Measurements from ENCODE around the gene IGFBP3.
"Not testable (repeated sequence)": the region's sequence is repeated elsewhere in the genome, so short reads cannot be mapped to it uniquely, and the experiment has no call there.

The IGFBP3 gene, protein sequence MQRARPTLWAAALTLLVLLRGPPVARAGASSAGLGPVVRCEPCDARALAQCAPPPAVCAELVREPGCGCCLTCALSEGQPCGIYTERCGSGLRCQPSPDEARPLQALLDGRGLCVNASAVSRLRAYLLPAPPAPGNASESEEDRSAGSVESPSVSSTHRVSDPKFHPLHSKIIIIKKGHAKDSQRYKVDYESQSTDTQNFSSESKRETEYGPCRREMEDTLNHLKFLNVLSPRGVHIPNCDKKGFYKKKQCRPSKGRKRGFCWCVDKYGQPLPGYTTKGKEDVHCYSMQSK

DNA sequence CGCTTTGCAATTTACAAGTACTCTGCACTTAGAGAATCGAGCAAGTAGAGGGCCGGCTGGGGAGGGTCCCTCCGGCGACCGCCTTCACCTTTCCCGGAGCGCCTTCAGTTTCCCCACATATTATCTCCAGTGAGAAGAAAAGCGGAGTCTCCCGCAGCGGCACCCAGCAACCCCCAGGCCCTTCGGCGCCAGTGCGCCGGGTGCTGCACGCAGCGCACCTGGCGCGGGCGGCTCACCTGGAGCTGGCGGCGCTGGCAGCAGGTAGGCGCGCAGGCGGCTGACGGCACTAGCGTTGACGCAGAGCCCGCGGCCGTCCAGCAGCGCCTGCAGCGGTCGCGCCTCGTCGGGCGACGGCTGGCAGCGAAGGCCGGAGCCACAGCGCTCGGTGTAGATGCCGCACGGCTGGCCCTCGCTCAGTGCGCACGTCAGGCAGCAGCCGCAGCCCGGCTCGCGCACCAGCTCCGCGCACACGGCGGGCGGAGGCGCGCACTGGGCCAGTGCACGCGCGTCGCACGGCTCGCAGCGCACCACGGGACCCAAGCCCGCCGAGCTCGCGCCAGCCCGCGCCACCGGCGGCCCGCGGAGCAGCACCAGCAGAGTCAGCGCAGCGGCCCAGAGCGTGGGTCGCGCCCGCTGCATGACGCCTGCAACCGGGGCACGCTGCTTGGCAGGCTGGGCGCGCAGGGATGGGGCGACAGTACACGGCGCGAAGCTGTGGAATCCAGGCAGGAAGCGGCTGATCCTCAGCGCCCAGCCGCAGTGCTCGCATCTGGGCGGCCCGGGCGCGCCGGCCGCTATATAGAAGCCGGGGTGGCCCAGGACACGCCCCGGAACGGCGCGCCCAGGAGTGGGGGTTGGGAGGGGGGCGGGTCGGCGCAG lies at the start of gene IGFBP3:
TSS of gene IGFBP3 (minus strand) at position 771 of the 879 bp plus-strand sequence. CDS start at position 639, 132 bp downstream.
- no peak for DNase-seq

DNA sequence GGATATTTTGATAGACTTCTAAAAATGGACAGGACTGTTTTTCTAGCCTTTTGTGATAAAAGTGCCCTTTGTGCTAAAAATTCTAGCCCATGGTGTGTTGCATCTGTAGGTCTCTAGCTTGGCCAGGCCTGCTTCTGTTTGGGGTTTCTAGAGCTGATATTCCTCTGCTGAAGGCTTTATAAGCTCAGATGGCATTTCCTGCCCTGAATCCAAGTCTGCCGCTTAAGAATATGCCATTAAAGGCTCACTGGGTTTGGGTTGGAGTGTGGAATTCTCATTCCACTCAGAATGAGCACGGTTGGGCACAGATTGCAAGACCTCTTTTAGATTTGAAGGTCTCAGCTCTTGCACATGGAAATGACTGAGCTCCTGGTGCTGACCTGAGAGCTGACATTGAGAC lies 49.4 kb upstream of the IGFBP3 start:
- DNase-seq = no peak

DNA sequence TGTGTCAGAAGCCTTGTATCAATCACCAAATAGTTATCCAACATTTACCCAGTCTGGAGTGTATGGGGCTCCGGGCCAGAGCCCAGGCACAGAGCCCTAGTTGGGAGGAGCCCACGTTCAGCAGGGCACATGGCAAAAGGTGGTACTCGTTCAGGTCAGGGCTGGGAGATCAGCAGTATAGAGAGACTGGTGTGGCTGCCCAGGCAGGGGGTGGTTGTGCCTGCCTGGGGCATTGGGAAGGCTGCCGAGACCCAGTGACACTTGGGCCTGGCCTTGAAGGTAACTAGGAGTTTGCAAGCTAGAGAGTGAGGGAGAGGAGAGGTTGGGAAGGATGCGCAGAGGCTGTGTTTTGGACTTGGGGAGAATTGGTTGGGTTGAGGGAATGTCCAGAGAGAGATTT lies 48.9 kb upstream of the IGFBP3 start:
- DNase-seq = no peak

DNA sequence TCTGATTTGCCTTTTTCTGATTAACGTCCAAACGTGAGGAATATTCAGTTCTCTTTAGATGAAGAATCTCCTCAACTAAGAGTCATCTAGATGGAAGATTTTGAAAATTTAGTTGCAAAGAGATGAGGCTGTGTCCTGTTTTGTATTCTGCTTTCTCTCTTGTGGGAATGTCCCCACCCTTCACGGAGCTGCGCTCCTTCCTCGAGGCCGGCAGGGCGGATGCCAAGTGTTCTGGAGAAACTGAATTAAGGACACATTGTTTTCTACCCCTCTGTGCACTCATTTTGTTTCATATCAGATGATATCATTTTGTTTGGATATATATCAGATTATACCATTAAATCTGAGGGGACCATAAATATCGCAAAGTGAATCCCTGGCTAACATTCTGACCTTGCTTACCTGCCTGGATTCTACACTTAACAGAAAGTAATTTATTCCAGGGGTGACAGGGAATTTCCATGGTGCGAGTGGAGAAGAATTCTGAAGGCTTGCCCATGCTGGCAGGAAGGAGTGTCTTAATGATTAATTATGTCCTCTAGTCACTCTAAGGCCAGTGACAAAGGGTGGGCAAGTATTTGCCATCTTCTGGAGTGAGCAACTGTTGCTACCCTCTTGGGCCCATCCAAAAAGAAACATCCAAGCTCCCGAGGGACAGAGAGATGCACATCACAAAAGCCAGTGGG lies 47.9 kb upstream of the IGFBP3 start:
- no peak for DNase-seq

DNA sequence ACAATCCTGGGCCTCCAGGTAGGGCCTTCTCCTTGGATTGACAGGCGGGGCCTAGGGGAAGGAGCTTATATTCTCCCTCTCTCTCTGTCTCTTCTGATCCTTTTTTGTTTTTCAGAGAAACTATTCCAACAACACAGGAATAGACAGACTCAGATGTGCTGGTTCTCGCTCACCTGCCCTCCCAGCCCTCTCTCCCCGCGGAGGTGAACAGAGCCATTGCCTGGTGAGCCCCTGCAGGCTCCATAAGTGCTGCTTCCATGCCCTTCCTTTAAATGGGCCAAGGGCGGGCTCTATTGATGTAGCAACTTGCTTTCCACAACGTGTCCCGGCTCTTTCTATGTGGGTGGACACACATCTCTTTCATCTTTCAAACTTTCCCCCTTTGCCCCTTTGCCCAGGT lies 47.2 kb upstream of the IGFBP3 start:
- no peak for DNase-seq

DNA sequence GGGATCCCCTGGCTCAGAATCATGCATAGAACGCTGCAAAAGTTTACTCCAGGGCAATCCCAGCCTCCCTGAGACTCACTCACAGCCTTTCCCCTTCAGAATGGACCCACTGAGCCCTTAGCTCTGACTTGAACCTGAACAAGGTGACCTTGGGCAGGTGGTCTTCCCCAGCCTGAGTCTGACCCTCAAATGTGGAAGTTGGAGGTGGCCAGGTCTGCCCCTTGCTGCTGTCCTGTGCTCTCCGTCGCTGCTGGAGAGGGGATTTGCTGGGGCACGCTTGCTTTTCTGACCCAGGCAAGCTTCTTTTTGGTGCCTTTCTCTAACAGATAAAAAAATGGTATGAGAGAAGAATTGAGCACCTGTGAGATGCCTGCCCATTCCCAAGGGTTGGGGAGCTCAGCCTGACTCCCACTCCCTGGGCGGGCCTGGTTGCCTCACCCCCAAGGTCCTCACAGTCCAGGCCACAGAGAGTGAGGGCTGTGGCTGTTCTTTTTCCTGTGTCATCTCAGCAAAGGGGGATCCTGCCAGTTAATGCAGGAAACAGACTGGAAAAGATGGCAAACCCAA lies 46.6 kb upstream of the IGFBP3 start:
- no peak for DNase-seq

DNA sequence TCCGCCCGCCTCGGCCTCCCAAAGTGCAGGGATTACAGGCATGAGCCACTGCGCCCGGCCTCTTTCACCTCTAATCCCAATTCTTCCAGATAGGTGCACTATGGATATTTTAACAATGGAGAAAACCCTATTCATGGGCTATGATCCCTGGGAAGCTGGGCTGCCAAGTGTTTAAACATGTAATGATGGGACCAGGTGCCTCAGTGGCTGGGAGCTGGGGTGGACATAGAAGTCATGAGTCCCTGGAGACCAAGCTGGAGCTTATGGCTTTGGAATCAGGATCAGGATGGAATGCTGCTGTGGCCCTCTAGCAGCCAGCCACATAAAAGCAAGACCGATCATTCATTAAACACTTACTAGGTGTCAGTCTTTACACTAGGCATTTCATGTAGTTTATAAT lies 41.8 kb upstream of the IGFBP3 start:
- no peak for DNase-seq

DNA sequence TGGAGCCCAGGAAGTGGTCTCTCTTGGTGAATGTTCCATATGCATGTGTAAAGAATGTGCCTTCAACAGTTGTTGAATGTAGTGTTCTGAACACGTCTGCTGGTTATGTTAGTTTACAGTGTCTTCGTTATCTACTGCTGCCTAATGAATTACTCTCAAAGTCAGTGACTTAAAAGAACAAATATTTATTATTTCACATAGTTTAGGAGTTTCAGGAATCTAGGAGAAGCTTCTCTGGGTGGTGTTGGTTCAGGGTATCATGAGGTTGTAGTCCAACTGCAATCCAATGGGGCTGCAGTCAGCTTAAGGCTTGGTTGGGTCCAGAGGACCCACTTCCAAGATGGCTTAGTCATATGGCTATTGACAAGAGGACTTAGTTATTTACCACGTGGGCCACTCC lies 36.6 kb upstream of the IGFBP3 start:
- no peak for DNase-seq

DNA sequence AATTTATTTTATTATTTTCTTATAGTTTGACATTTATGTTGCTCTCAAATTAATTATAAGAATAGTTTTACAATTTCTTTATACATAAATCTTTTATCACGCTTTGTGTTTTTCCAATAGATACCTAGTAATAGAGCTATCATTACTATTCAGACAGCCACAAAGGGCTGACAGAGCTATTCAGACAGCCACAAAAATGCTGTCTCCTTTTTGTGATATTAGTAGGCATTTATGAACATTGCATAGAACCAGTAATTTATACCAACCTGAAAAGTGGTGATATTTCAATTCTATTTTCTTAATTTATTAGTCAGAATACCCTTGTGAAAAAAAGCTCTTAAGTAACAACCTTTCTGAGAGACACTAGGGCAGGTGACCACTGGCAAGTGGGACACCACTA lies 34.2 kb upstream of the IGFBP3 start:
- no peak for DNase-seq

DNA sequence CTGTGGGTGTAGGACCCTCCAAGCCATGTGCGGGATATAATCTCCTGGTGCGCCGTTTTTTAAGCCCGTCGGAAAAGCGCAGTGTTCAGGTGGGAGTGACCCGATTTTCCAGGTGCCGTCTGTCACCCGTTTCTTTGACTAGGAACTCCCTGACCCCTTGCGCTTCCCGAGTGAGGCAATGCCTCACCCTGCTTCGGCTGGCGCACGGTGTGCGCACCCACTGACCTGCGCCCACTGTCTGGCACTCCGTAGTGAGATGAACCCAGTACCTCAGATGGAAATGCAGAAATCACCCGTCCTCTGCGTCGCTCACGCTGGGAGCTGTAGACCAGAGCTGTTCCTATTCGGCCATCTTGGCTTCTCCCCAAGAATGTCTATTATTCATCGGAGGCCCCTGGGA lies 32.0 kb upstream of the IGFBP3 start:
- DNase-seq = not testable (repeated sequence)

DNA sequence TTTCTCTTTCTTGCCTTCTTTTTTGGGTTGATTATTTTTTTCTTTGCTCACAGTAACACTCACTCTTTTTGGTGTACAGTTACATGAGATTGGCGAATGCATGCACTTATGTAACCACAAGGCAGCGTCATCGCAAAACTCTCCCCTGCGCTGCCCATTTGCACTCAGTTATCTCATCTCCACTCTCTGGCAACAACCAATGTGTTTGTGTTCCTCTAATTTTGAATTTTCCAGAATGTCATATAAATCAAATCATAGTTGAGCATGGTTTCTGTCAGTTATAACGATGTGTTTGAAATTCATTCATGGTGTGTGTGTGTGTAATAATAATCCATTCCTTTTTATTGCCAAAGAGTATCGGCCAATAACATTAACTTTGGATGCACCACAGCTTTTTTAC lies 23.0 kb upstream of the IGFBP3 start:
- DNase-seq = no peak

DNA sequence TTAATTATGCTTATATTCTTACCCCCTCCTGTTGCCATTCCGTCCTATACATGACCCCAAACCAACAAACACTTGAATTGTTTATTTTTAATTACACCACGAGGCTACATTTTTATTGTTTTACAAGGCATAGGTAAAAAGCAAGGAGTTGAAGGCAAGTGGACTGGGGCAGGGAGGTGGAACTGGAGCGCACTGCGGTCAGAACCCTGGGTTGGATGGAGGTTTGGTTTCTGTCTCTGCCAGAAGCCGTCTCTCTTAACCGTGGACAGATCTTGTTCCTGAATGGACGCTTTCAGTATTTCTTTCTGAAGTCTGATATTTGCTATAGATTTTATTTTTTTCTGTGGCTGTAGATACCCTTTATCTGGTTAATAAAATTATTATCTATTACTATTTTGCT lies 19.9 kb upstream of the IGFBP3 start:
- DNase-seq = no peak

DNA sequence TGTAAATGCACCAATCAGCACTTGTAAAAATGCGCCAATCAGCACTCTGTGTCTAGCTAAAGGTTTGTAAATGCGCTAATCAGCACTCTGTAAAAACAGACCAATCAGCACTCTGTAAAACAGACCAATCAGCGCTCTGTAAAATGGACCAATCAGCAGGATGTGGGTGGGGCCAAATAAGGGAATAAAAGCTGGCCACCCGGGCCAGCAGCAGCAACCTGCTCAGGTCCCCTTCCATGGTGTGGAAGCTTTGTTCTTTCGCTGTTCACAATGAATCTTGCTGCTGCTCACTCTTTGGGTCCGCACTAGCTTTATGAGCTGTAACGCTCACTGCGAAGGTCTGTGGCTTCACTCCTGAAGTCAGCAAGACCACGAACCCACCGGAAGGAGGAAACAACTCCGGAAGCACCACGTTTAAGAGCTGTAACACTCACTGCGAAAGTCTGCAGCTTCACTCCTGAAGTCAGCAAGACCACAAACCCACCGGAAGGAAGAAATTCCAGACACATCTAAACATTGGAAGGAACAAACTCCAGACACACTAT lies 19.2 kb upstream of the IGFBP3 start:
- not testable (repeated sequence) for DNase-seq

DNA sequence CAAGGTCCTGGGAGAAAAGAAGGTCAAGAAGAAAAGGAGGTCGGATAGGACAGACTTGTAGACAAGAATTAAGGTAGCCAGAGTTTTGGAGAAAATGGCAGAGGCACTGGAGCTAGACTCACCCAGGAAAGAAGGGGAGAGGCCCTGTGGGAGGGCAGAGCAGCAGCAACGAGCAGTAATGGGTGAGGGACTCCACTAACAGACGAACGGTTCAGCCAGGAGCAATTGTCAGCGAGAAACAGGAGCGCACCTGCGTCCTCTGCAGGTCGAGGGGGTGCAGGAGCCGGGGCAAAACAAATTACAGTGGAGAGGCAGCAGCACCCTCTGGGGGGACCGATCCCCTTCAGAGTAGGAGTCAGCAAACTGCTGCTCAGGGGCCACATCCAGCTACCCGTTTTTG lies 18.5 kb upstream of the IGFBP3 start:
- no peak for DNase-seq

DNA sequence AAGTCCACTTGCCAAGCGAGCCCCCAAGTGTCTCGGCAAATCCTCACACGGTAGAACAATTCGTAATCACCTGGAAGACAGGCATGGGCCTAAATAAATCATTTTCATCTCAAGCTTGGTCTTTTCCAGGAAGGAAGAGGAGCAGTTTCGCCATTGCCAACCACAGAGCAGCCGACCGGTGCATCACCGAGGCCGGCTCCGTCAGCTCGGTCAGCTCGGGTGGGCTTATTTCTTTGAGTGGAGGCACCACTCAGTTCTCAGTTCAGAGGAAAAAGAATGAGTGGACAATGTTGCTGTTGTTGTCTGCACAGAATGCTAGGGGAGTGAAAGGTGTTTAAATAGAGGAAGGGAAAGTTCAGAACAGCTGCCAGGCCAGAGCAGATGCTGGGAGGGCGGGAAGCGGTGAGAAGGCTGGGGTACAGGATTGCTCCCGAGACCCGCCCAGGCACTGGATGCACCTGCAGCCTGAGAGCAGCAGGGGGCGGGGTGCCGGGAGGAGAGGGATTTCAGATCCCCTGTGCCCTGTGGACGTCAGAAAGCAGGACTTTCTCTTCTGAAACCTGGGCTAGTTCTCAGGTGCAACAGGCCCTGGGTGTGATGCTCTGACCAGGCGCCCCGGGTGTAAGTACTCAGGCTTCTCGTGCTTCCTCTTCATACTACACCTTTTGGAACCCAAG lies 17.7 kb upstream of the IGFBP3 start:
- DNase-seq = no peak

DNA sequence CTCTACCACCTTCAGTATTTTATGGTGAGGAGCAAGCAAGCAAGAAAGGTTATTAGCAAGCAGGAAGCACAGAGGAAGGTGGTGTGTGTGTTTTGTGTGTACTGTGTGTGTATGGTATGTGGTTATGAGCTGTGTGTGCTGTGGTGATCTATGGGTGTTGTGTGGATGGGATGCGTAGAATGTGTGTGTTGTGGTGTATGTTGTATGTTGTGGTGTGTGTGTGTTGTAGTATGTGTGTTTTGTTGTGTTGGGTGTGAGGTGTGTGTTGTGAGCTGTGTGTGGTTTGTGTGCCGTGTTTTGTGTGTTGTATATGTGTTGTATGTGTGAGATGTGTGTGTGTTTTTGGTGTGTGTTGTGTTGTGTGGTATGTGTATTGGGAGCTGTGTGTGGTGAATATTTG lies 16.8 kb upstream of the IGFBP3 start:
- DNase-seq = no peak

DNA sequence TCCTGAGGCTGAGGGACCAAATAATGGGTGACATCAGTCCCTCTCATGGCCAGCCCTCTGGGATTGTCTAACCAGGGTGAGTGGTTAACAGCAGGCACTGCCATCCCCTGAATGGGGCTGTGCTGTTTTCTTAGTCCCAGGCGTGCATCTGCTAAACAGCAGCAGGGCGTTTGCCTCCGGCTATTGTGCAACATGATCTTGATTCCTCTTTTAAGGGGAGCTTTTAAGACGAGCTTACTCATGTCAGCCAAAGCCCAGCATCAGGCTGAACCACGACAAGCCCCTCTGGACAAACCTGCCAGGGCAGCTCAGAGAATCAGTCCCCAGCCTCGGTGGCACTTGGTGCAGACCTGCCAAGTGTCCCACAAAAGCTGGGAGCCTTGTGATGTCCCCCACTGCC lies 16.2 kb upstream of the IGFBP3 start:
- no peak for DNase-seq

DNA sequence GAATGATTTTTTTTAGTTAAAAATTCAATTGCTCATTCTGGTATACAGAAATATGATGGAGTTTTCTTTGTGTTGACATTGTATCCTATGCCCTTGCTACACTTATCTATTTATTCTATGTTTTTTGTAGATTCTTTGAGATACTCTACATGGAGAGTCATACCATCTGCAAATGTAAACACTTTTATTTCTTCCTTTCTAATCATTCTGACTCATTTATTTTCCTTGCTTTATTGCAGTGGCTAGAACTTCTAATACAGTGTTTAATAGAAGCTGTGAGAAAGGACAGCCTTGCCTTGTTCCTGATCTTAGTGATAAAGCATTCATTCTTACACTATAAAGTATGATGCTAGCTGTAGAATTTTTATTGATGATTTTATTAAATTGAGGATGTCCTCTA lies 9.9 kb upstream of the IGFBP3 start:
- no peak for DNase-seq

DNA sequence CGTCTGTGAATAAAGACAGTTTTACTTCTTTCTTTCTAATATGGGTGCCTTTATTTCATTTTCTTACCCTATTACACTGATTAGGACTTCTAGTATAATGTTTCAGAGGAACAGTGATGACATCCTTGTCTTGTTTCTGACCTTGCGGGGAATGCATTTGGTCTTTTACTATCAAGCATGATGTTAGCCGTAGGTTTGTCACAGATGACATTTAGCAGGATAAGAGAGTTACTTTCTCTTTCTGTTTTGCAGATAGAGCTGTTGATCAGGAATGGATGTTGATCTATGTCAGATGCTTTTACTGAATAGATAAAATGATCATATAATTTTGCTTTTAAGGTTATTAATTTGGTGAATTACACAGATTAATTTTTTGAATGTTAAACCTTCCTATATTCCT lies 6.6 kb upstream of the IGFBP3 start:
- no peak for DNase-seq

DNA sequence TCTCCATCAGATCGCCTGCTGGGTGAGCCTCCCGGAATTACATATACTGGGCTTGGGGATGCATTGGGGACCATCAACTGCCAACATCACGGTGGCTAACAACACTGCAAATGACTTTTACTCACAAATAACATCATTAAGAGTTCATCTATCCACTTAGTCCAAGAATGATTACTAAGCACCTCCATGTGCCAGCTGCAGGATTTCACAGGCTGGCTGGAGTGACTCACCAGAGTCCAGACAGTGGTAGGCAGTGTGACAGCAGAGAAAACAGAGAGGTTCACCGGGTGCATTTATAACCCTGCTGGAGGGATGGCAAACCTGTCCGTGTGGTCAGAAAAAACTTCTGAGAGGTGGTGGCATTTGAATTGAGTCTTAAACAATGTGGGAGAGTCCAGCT lies 3.2 kb upstream of the IGFBP3 start:
- DNase-seq = no peak

DNA sequence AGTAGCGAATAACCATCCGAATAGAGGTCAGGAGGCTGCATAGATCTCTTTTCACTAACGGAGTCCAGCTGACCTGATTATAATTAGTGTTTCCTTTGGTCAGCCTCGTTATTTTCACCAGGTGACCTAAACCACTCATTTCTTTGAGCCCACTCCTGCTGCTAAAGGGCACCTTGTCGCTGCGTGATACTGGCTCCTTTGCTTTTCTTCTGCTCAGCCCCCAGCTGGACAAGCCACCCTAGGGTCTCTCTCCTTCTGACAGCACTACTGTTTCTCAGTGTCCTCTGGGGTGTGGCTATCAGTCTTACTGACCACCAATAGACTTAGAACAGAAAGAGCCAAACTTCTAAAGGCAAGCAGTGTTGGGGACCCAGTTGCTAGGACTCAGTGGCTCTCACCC lies 2.7 kb upstream of the IGFBP3 start:
- no peak for DNase-seq

DNA sequence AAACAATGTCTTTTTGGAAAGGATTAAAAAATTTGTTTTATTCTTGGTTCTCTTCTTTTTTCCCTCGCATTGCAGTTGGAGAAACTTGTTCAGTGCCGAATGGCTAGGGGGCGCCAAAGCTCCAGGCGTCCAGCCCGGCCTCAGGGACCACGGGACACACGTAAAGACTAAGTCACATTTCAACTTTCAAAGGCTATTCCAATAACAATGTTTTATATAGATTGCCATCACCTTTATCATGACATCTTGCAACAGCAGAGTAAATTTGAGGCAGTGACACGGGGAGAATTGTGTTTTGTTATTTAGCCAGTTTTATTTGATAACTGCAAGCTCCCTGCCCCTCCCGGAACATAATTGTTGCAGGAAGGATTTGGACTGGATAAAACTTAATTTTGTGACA lies 2.2 kb upstream of the IGFBP3 start:
- DNase-seq = no peak

DNA sequence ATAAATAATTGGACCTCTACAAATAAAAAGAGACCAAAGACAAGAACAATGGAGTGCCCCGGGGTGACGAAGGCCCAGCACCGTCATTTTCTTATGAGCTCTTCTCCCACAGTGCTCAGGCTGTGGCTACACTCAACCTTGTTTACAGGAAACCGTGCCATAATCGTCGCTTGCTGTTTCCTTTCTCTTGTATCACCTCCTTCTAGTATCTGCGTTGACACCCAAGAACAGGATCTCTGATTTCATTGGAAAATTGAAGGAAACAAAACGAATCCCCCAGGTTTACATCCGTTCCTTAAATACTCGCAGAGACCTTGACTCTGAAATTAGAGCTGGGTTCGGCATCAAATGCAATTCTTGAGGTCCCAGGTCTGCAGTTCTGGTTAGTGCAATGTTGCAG lies 1.7 kb upstream of the IGFBP3 start:
- DNase-seq = no peak

All from cerebellar nuclear complex (tissue), 1 donor.